Breast epithelium (tissue), 4 donors: ENCODE data around the gene PANK2. TPM values are rescaled to one million over a fixed set of nuclear protein-coding genes. Genes with fewer than 3 reads are reported as not detected.

ENCODE experiments used
- DNase-seq, 2 donors: peaks; one replicate each; pipeline ENCODE4 v3.0.0-alpha.2; 2019; ENCODE audit warnings: low spot score in 2 of 2
- H3K27ac ChIP-seq, 2 donors: fragments of 200-600 bp; sonication (generic) in 1 of 2; one replicate each; pipeline ENCODE4 v1.5.1; 2016 to 2019; ENCODE audit warnings: mild to moderate bottlenecking in 1 of 2
- H3K27me3 ChIP-seq, 2 donors: fragments of 200-600 bp; sonication (generic) in 1 of 2; one replicate each; pipeline versions ENCODE4 v1.5.1 to v1.6.0; 2017 to 2019; ENCODE audit warnings: control low read depth in 1 of 2, mild to moderate bottlenecking in 1 of 2
- H3K36me3 ChIP-seq: fragments of 200-600 bp; one replicate; pipeline ENCODE4 v1.5.1; 2019
- H3K4me1 ChIP-seq, 2 donors: fragments of 200-600 bp; sonication (generic); one replicate each; pipeline ENCODE4 v1.5.1; 2016 to 2019; ENCODE audit warnings: control low read depth in 1 of 2
- H3K4me3 ChIP-seq, 3 donors: fragments of 200-600 bp; sonication (generic); 1 replicate in 2 of 3; 2 replicates in 1 of 3; pipeline ENCODE4 v1.5.1; 2016 to 2019; ENCODE audit warnings: mild to moderate bottlenecking in 3 of 3, moderate library complexity in 2 of 3
- H3K9me3 ChIP-seq, 2 donors: fragments of 200-600 bp; sonication (generic) in 1 of 2; one replicate each; pipeline ENCODE4 v1.5.1; 2016 to 2019; ENCODE audit warnings: control low read depth in 1 of 2
- CTCF ChIP-seq, 3 donors: fragments of 450-650 bp; IDR thresholded peaks; one replicate each; pipeline ENCODE4 v1.5.1; 2016 to 2017; ENCODE audit warnings: antibody characterized with exemption in 3 of 3, mild to moderate bottlenecking in 3 of 3, moderate library complexity in 3 of 3
- POLR2A ChIP-seq: fragments of 450-650 bp; IDR thresholded peaks from one replicate; pipeline ENCODE4 v1.6.1; 2016; ENCODE audit warnings: antibody characterized with exemption, mild to moderate bottlenecking, moderate library complexity
- POLR2AphosphoS5 ChIP-seq, 3 donors: sonication (generic); formaldehyde crosslinking; IDR thresholded peaks; one replicate each; pipeline ENCODE4 v1.6.1; 2017; ENCODE audit warnings: antibody characterized with exemption in 3 of 3
- intact Hi-C: fragments of 100-400 bp; cut with DNase I; formaldehyde crosslinking; loops from one replicate; pipeline ENCODE4 v1.15.1; 2023; ENCODE audit warnings: low total_unique reads
- total RNA-seq, 3 donors: library from RNA; depleted of rRNA; stranded (reverse); fragments of >200 nt; gene quantifications; one replicate each; pipeline ENCODE4 v1.1.0, GENCODE V29; 2016

Gene PANK2
- total RNA-seq, 3 donors from 2014 or later: 38.2 to 40.1 (median 38.7) TPM

- Histone ChIP-seq H3K4me3 (no peak overlapping the region), H3K27ac (no peak overlapping the region), H3K36me3 (peaks cover 8% of the 10 kb centered on the region), H3K27me3 (no peaks in the 10 kb centered on the region), H3K9me3 (no peaks in the 10 kb centered on the region), H3K4me1 (no peaks in the 10 kb centered on the region)
- intact Hi-C loops: no loop called here
- TF ChIP-seq POLR2AphosphoS5 (IDR thresholded peaks at IDR 0.05) (no peak), CTCF (IDR thresholded peaks at IDR 0.05) (no peak), POLR2A (no peak)
- DNase-seq: no peak
Observed at GRCh38 chr20:3858689-3859088, 30.5 kb upstream of the PANK2 start.

GRCh38 chr20:3861191-3861590, 28.0 kb upstream of the PANK2 start:
- H3K9me3 ChIP-seq: no peaks in the 10 kb centered on the region
- no peak for TF ChIP-seq POLR2AphosphoS5 (IDR thresholded peaks at IDR 0.05)
- TF ChIP-seq CTCF (IDR thresholded peaks at IDR 0.05): no peak
- no peak for TF ChIP-seq POLR2A
- no peak overlapping the region for H3K4me3 ChIP-seq
- intact Hi-C loops: no loop called here
- no peaks in the 10 kb centered on the region for H3K4me1 ChIP-seq
- H3K27ac ChIP-seq: no peak overlapping the region
- peaks cover 8% of the 10 kb centered on the region for H3K36me3 ChIP-seq
- no peaks in the 10 kb centered on the region for H3K27me3 ChIP-seq
- no peak for DNase-seq

- intact Hi-C loops: no loop called here
- peaks cover 7% of the 10 kb centered on the region for H3K36me3 ChIP-seq
- H3K27me3 ChIP-seq: no peaks in the 10 kb centered on the region
- no peak overlapping the region for H3K4me3 ChIP-seq
- H3K27ac ChIP-seq: no peak overlapping the region
- TF ChIP-seq POLR2A (no peak), CTCF (IDR thresholded peaks at IDR 0.05) (no peak), POLR2AphosphoS5 (IDR thresholded peaks at IDR 0.05) (no peak)
- no peaks in the 10 kb centered on the region for H3K9me3 ChIP-seq
- H3K4me1 ChIP-seq: no peaks in the 10 kb centered on the region
- no peak for DNase-seq
Observed at GRCh38 chr20:3862333-3862732, 26.9 kb upstream of the PANK2 start.

GRCh38 chr20:3863317-3863716, 25.9 kb upstream of the PANK2 start:
- Histone ChIP-seq H3K4me1 (no peaks in the 10 kb centered on the region), H3K27me3 (no peaks in the 10 kb centered on the region), H3K9me3 (no peaks in the 10 kb centered on the region), H3K27ac (no peak overlapping the region), H3K4me3 (no peak overlapping the region), H3K36me3 (no peaks in the 10 kb centered on the region)
- intact Hi-C loops: no loop called here
- DNase-seq: no peak
- TF ChIP-seq POLR2A (no peak), CTCF (IDR thresholded peaks at IDR 0.05) (no peak), POLR2AphosphoS5 (IDR thresholded peaks at IDR 0.05) (no peak)

GRCh38 chr20:3864518-3864917, 24.7 kb upstream of the PANK2 start:
- TF ChIP-seq POLR2AphosphoS5 (IDR thresholded peaks at IDR 0.05) (no peak), POLR2A (no peak), CTCF (IDR thresholded peaks at IDR 0.05) (no peak)
- intact Hi-C loops: no loop called here

More at GRCh38 chr20:3864518-3864917, 24.7 kb upstream of the PANK2 start:
- no peaks in the 10 kb centered on the region for H3K36me3 ChIP-seq
- peak overlapping the region in 1 of 2 donors; percentile 7 for H3K27ac ChIP-seq
- H3K4me1 ChIP-seq: no peaks in the 10 kb centered on the region
- no peaks in the 10 kb centered on the region for H3K9me3 ChIP-seq
- no peaks in the 10 kb centered on the region for H3K27me3 ChIP-seq
- H3K4me3 ChIP-seq: no peak overlapping the region
- DNase-seq: no peak
